Posterior vena cava (tissue), 2 donors: ENCODE measurements around the gene USH1C. TPM values are rescaled to one million over a fixed set of nuclear protein-coding genes. Genes with fewer than 3 reads are reported as not detected.

Experiments used
- DNase-seq: peaks from one replicate; pipeline ENCODE4 v3.0.0-alpha.2; 2020; ENCODE audit warnings: low spot score
- intact Hi-C, 2 donors: fragments of 100-400 bp; cut with DNase I; formaldehyde crosslinking; loops; one replicate each; pipeline versions ENCODE4 v1.14.1 to v1.14.2; 2022 to 2023
- total RNA-seq, 2 donors: library from RNA; stranded (reverse); fragmentation: NEBNext Ultra II Directional; extraction: Animal tissue kit (Norgen Biotek cat#: 25700); gene quantifications; one replicate each; pipeline ENCODE4 v1.2.1, GENCODE V29; 2021
- donor health status: DM: yes; HTN: yes; CAD: no.
- donor health status: DM: yes; HTN: yes; CAD: no.

The USH1C gene
- total RNA-seq, 2 donors from 2014 or later: 2.9 TPM; not detected in 1

GRCh38 chr11:17457396-17458173 is 86.6 kb downstream of the USH1C start:
- no peak for DNase-seq
- intact Hi-C loops: no loop called here

GRCh38 chr11:17452668-17453067 is 91.5 kb downstream of the USH1C start:
- intact Hi-C loops: loop anchor here in 1 of 2 donors (5.0 kb wide), 1 partner anchor 1425 kb away; no protein-coding TSS in a partner anchor
- no peak for DNase-seq

GRCh38 chr11:17449158-17449557 is 95.1 kb downstream of the USH1C start:
- DNase-seq: no peak
- intact Hi-C loops: no loop called here

GRCh38 chr11:17446482-17446881 is 97.7 kb downstream of the USH1C start:
- intact Hi-C loops: no loop called here
- no peak for DNase-seq

GRCh38 chr11:17445240-17445795 is 98.9 kb downstream of the USH1C start:
- intact Hi-C loops: no loop called here
- no peak for DNase-seq

- intact Hi-C loops: no loop called here
- no peak for DNase-seq
These were observed 100.1 kb downstream of the USH1C start for GRCh38 chr11:17443926-17444690.

Other genes with a start within 250 kb of the USH1C start
- 1 to 10 TPM; 2.5 to 2.9 TPM for gene NCR3LG1, start 192.6 kb downstream of the USH1C start, total RNA-seq
- gene KCNJ11, start 155.8 kb downstream of the USH1C start, total RNA-seq: 1 to 10 TPM in 1 of 2 donors, under 1 TPM in 1; 0.56 to 1.3 TPM
- gene ABCC8, start 67.6 kb downstream of the USH1C start, total RNA-seq: 10 to 100 TPM in 1 of 2 donors, 1 to 10 TPM in 1; 3.4 to 11.4 TPM
- not detected for gene OTOG, start 2.8 kb upstream of the USH1C start, total RNA-seq
- gene MYOD1, start 175.2 kb upstream of the USH1C start, total RNA-seq: not detected
- not detected for gene KCNC1, start 190.4 kb upstream of the USH1C start, total RNA-seq